Vein endothelial cell (primary cell): Measurements from ENCODE around the gene PIP4P1. TPM values are rescaled to one million over a fixed set of nuclear protein-coding genes. Genes with fewer than 3 reads are reported as not detected.

ENCODE experiments used
- small RNA-seq: library from RNA; depleted of rRNA; stranded (forward); fragments of <200 nt; gene quantifications from one replicate; pipeline ENCODE3, GENCODE V24; 2012
- total RNA-seq: library from RNA; depleted of rRNA; stranded (reverse); fragments of >200 nt; gene quantifications from 2 replicates; pipeline ENCODE4 v1.2.3, GENCODE V29; 2012

Gene PIP4P1
- 25.8 and 26.1 TPM in 2 replicates for total RNA-seq

GRCh38 chr14:20461225-20462141 is at the start of gene PIP4P1:
Gene PIP4P1 (minus strand): TSS chr14:20461434. CDS start chr14:20461325, 109 bp downstream.

DNA sequence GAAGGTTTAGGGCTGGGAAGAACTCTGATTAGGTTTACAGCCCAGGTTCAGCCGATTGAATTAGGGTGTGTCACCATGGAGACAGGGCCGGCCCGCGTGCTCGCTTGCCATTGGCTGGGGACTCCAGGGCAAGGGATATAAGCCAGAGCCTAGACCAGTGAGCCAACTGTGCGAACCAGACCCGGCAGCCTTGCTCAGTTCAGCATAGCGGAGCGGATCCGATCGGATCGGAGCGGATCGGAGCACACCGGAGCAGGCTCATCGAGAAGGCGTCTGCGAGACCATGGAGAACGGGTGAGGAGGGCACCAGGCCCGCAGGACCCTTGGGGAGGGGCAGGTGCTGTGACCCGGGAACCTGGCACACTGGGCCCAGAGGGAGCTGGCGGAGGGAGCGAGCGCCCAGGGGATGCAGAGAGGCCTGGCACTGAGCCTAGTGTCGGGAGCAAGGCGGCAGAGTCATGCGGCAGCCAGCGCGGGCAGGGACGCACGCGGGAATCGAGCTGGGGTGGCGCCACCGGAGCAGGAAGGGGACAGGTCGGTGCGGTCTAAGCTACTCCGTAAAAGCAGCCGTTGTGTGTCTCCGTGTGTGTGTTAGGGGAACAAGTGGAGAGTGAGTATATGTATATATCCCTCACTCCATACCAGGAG is 8.1 kb upstream of the PIP4P1 start, which contains the start of gene PNP:
PNP (plus strand) TSS at position 165 of the 648 bp plus-strand sequence; CDS start at position 284, 119 bp downstream.

DNA sequence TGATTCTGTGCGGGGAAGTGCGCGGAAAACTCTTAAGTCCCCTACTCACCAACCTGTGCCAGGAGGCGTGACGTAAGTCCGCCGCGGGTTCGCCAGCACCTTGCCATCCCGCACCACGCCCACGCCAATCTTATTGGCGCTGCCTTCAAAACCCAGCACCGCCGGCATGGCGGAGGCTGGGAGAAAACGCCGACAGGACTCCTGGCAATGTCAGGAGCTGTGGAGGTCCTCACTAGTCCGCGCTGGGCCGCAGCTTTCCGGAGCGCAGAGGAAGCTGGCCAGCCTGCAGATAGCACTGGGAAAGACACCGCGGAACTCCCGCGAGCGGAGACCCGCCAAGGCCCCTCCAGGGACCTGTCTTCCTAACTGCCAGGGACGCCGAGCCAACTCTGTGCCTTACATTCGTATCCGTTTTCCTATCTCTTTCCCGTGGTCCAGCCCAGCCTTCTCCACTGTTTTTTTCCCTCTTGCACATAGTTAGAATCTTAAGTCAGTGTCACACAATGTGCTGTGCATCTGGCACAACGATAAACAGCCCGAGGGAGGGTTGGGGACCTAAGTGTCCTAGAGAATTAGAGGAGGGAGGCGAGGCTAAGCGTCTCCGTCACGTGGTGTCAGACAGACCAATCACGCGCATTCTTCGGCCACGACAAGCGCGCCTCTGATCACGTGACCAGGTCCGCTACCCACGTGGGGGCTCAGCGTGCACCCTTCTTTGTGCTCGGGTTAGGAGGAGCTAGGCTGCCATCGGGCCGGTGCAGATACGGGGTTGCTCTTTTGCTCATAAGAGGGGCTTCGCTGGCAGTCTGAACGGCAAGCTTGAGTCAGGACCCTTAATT is 6.5 kb downstream of the PIP4P1 start, which contains the start of the genes APEX1 and OSGEP:
APEX1 (plus strand) TSS at position 711 of the 839 bp plus-strand sequence. CDS start 420 bp downstream, outside the sequence.
OSGEP (minus strand) TSS at position 297 of the 839 bp plus-strand sequence; CDS start at position 168, 129 bp downstream.

GRCh38 chr14:20435582-20436362 is 25.5 kb downstream of the PIP4P1 start, which contains the start of gene KLHL33:
Gene KLHL33 (minus strand): TSS chr14:20436166. CDS start chr14:20435811, 355 bp downstream.

DNA sequence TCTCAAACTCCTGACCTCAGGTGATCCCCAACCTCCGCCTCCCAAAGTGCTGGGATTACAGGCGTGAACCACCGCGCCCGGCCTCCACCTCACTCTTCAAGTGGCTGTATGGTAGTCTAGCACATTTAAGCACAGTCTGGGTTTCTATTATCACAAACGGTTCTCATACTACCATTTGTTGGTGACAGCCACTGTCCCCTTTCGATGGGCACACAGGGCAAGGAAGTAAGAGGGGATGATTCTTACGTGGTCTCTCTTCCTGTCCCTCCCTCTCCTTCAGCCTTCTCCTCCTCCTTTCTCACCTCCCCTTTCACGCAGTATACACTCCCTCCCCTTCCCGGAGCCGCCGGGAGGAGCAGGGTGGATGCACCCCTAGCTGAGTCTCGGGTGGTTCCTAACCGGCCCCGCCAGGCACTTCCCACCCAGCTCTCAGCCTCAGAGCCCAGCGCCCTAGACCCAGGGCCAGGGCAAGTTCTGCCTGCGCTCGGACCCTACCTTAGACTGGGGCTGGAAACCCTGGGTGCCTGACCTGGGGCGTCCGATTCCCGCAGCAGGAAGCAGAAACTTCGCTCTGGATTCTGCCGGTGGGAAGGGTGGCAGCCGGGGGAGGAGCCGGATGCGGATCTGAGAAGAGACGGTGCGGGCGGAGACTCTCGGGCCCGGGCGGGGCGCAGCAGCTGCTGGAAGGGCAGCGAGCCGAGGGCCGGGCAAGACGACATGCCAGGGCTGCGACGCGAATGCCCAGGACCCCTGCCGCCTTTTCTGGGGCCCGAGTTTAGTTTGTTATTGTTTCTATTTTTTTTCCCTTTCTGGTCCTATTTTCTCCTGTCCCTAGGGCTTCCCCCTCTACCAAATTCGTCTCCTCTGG is 48.1 kb downstream of the PIP4P1 start, which contains the start of gene TEP1:
TEP1 (minus strand) TSS at position 626 of the 868 bp plus-strand sequence. CDS start 5,062 bp downstream, outside the sequence.

Small RNA genes within 50 kb of the gene (small RNA-seq; reads per million reads assigned to genes)
- 1.2 reads per million, percentile 64 among the genes with 10 or more reads in this experiment for gene RNA5SP382

Other genes starting within 250 kb of the PIP4P1 start
- not detected in 2 replicates for gene OR11H6, start 237.7 kb downstream of the PIP4P1 start, total RNA-seq
- not detected in 2 replicates for gene OR11H7, start 232.5 kb downstream of the PIP4P1 start, total RNA-seq
- gene OR11H4, start 222.1 kb downstream of the PIP4P1 start, total RNA-seq, result not detected in 2 replicates
- gene TTC5, start 155.5 kb downstream of the PIP4P1 start, total RNA-seq, result 19.3 TPM in 2 replicates
- gene CCNB1IP1, start 128.2 kb downstream of the PIP4P1 start, total RNA-seq, result 35.0 and 35.9 TPM in 2 replicates
- 10.1 and 11.4 TPM in 2 replicates for gene PARP2, start 117.8 kb downstream of the PIP4P1 start, total RNA-seq
- gene TEP1, start 47.9 kb downstream of the PIP4P1 start, total RNA-seq, result 23.2 and 30.5 TPM in 2 replicates
- not detected in 2 replicates for gene KLHL33, start 25.3 kb downstream of the PIP4P1 start, total RNA-seq
- gene OSGEP, start 6.6 kb downstream of the PIP4P1 start, total RNA-seq, result 45.1 and 49.5 TPM in 2 replicates
- 60.2 and 74.5 TPM in 2 replicates for gene APEX1, start 6.2 kb downstream of the PIP4P1 start, total RNA-seq
- gene PNP, start 8.0 kb upstream of the PIP4P1 start, total RNA-seq, result 343 and 388 TPM in 2 replicates
- 0.48 and 4.2 TPM in 2 replicates for gene RNASE10, start 44.1 kb upstream of the PIP4P1 start, total RNA-seq
- gene RNASE9, start 99.6 kb upstream of the PIP4P1 start, total RNA-seq, result not detected in 2 replicates
- not detected in 2 replicates for gene RNASE11, start 126.6 kb upstream of the PIP4P1 start, total RNA-seq
- gene RNASE12, start 129.9 kb upstream of the PIP4P1 start, total RNA-seq, result not detected in 2 replicates
- gene OR6S1, start 180.3 kb upstream of the PIP4P1 start, total RNA-seq, result not detected in 2 replicates
- 6.4 and 20.9 TPM in 2 replicates for gene RNASE4, start 223.1 kb upstream of the PIP4P1 start, total RNA-seq
- 3.8 and 7.8 TPM in 2 replicates for gene ANG, start 227.3 kb upstream of the PIP4P1 start, total RNA-seq